B cell (primary cell): ENCODE results near the gene RALB. TPM values are rescaled to one million over a fixed set of nuclear protein-coding genes. Genes with fewer than 3 reads are reported as not detected.
"Not testable (repeated sequence)": the region's sequence is repeated elsewhere in the genome, so short reads cannot be mapped to it uniquely, and the experiment has no call there.

ENCODE experiments used
- ATAC-seq: fragments of 200-7000 bp; cut with Tn5 transposase; one replicate; pipeline ENCODE4 v1.10.0; 2021; ENCODE audit warnings: low read depth, mild to moderate bottlenecking, moderate number of reproducible peaks, moderate library complexity
- CTCF ChIA-PET: fragments of 350-600 bp; sonication (Branson Sonifier 250); formaldehyde crosslinking; loops from one replicate; lab custom pipeline; 2021; ENCODE audit warnings: antibody characterized with exemption, inconsistent platforms; lab: Charles Lee
- POLR2A ChIA-PET: fragments of 350-600 bp; sonication (Branson Sonifier 250); formaldehyde crosslinking; loops from one replicate; lab custom pipeline; 2021; ENCODE audit warnings: antibody characterized with exemption; lab: Charles Lee
- DNase-seq: peaks from one replicate; pipeline ENCODE4 v3.0.0; 2013
- H2AFZ ChIP-seq: 2 replicates; pipeline ENCODE4 v1.6.1; 2012; ENCODE audit warnings: mild to moderate bottlenecking, low read depth, low read length; ENCODE audit not compliant: insufficient read depth, poor library complexity, severe bottlenecking
- H3K27ac ChIP-seq, 2 donors: 1 replicate in 1 of 2; 2 replicates in 1 of 2; pipeline ENCODE4 v1.5.1; 2012 to 2013; ENCODE audit warnings: low read length in 2 of 2, mild to moderate bottlenecking in 2 of 2, moderate library complexity in 1 of 2
- H3K27me3 ChIP-seq, 4 experiments: fragments of 200-600 bp in 1 of 4; sonication (generic) in 1 of 4; replicated peaks in 1 of 4; 1 replicate in 2 of 4; 2 replicates in 2 of 4; pipeline versions ENCODE4 v1.6.1 to v1.7.0; 2013 to 2016; ENCODE audit warnings: low read length in 3 of 4, mild to moderate bottlenecking in 2 of 4, mixed read lengths in 1 of 4, moderate library complexity in 1 of 4; ENCODE audit not compliant: insufficient read depth in 4 of 4, control insufficient read depth in 3 of 4; ENCODE audit errors: control extremely low read depth in 1 of 4
- H3K36me3 ChIP-seq, 2 experiments: replicated peaks in 1 of 2; 1 replicate in 1 of 2; 2 replicates in 1 of 2; pipeline versions ENCODE4 v1.6.1 to v1.7.1; 2013; ENCODE audit warnings: low read length in 1 of 2; ENCODE audit not compliant: insufficient read depth in 2 of 2, control insufficient read depth in 1 of 2; ENCODE audit errors: control extremely low read depth in 1 of 2, extremely low read depth in 1 of 2
- H3K4me1 ChIP-seq, 2 donors: fragments of 200-600 bp in 1 of 2; sonication (generic) in 1 of 2; 1 replicate in 1 of 2; 2 replicates in 1 of 2; pipeline versions ENCODE4 v1.5.1 to v1.6.1; 2013 to 2017; ENCODE audit warnings: low read length in 2 of 2; ENCODE audit not compliant: control insufficient read depth in 2 of 2, insufficient read depth in 2 of 2
- H3K4me2 ChIP-seq: replicated peaks from 2 replicates; pipeline ENCODE3; 2012; ENCODE audit warnings: mild to moderate bottlenecking, low read depth, low read length; ENCODE audit not compliant: poor library complexity, severe bottlenecking
- H3K4me3 ChIP-seq, 5 experiments: fragments of 200-600 bp in 1 of 5; sonication (generic) in 1 of 5; 1 replicate in 3 of 5; 2 replicates in 2 of 5; pipeline versions ENCODE4 v1.5.1 to v1.7.0; 2011 to 2016; ENCODE audit warnings: low read length in 4 of 5, mild to moderate bottlenecking in 4 of 5, low read depth in 2 of 5, control low read depth in 1 of 5, moderate library complexity in 1 of 5; ENCODE audit not compliant: insufficient read depth in 1 of 5; ENCODE audit errors: control extremely low read depth in 1 of 5, extremely low read depth in 1 of 5
- H3K79me2 ChIP-seq: fragments of 200-600 bp; sonication (generic); one replicate; pipeline ENCODE4 v1.6.0; 2016; ENCODE audit warnings: low read length; ENCODE audit not compliant: control insufficient read depth, insufficient read depth
- H3K9ac ChIP-seq: fragments of 200-600 bp; sonication (generic); 2 replicates; pipeline ENCODE4 v1.6.1; 2017; ENCODE audit warnings: mild to moderate bottlenecking, low read length, moderate library complexity
- H3K9me3 ChIP-seq, 3 donors: one replicate each; pipeline versions ENCODE4 v1.6.1 to v1.7.1; 2013; ENCODE audit warnings: low read length in 2 of 3; ENCODE audit not compliant: control insufficient read depth in 2 of 3, insufficient read depth in 1 of 3; ENCODE audit errors: control extremely low read depth in 1 of 3
- H4K20me1 ChIP-seq: 2 replicates; pipeline ENCODE4 v1.6.0; 2012; ENCODE audit warnings: mild to moderate bottlenecking, low read length; ENCODE audit not compliant: insufficient read depth, control insufficient read depth, poor library complexity, severe bottlenecking
- H3K27ac Mint-ChIP-seq: one replicate; pipeline ENCODE4 v1.8.0; 2021; ENCODE audit warnings: mixed read lengths
- H3K27me3 Mint-ChIP-seq: one replicate; pipeline ENCODE4 v1.8.0; 2021; ENCODE audit warnings: mixed read lengths
- H3K4me1 Mint-ChIP-seq: one replicate; pipeline ENCODE4 v1.8.0; 2021; ENCODE audit warnings: mixed read lengths
- H3K4me3 Mint-ChIP-seq: one replicate; pipeline ENCODE4 v1.8.0; 2021; ENCODE audit warnings: mixed read lengths
- H3K9me3 Mint-ChIP-seq: one replicate; pipeline ENCODE4 v1.8.0; 2022; ENCODE audit warnings: mixed read lengths; ENCODE audit not compliant: insufficient read depth
- CTCF ChIP-seq: fragments of 200-600 bp; IDR thresholded peaks from one replicate; pipeline ENCODE4 v1.8.0; 2022; ENCODE audit warnings: antibody characterized with exemption, mild to moderate bottlenecking
- EZH2 ChIP-seq: IDR thresholded peaks from 2 replicates; pipeline ENCODE4 v1.6.1; 2012; ENCODE audit warnings: borderline replicate concordance, low read depth, mild to moderate bottlenecking, moderate library complexity, low read length; ENCODE audit not compliant: insufficient read depth, poor library complexity, severe bottlenecking
- WGBS: methylation state at CpG from one replicate; pipeline ENCODE4 v1.1.5; 2013; ENCODE audit warnings: missing lambda C conversion rate; ENCODE audit not compliant: insufficient coverage; 5-methylcytosine and 5-hydroxymethylcytosine counted together
- intact Hi-C: fragments of 100-400 bp; cut with micrococcal nuclease; formaldehyde crosslinking; loops from one replicate; pipeline ENCODE4 v1.10.0; 2022
- polyA plus RNA-seq: library from polyadenylated mRNA; depleted of rRNA; stranded (reverse); fragments of >200 nt; gene quantifications from 2 replicates; pipeline ENCODE4 v1.2.3, GENCODE V29; 2012
- total RNA-seq, 2 donors: library from RNA; stranded (reverse); fragments of 120-200 nt in 1 of 2; gene quantifications; 1 replicate in 1 of 2; 2 replicates in 1 of 2; pipeline versions ENCODE4 v1.2.3 to v1.2.4, GENCODE V29; 2013 to 2022

RALB gene
- total and polyA plus RNA-seq, 2 donors (not counting 1 experiment from before 2014, with no cell fraction given): 19.3 to 35.9 TPM

- H3K27me3 Mint-ChIP-seq: peaks cover 22% of the 10 kb centered on the region
- 94% methylated on average over 7 of the region's 8 CpGs for WGBS
- H3K36me3 ChIP-seq, DNase-seq, H3K27ac ChIP-seq, H3K27ac Mint-ChIP-seq, POLR2A ChIA-PET, ATAC-seq, H3K9me3 ChIP-seq, H4K20me1 ChIP-seq, H3K4me3 Mint-ChIP-seq, H3K9ac ChIP-seq, H3K9me3 Mint-ChIP-seq, intact Hi-C loops, H3K4me3 ChIP-seq, H2AFZ ChIP-seq, H3K4me2 ChIP-seq, H3K79me2 ChIP-seq: not testable (repeated sequence)
- H3K4me1 Mint-ChIP-seq: peaks cover 24% of the 10 kb centered on the region
- CTCF ChIA-PET: interaction anchor here (0.8 to 4.7 kb wide), 8 partner anchors 14 to 201 kb away, joined by 3 to 82 read pairs (median 8); no protein-coding TSS in a partner anchor
- peaks cover 0 to 16% (median 1%) of the 10 kb centered on the region in 4 experiments for H3K27me3 ChIP-seq
- peaks cover 14 to 19% of the 10 kb centered on the region in 2 donors for H3K4me1 ChIP-seq
These were observed 58.2 kb downstream of the RALB start for GRCh38 chr2:120310841-120311240.

- ChIA-PET POLR2A (interaction anchor here (1.2 kb wide), 1 partner anchor 135 kb away, joined by 3 read pairs; no protein-coding TSS in a partner anchor), CTCF (interaction anchor here (0.7 to 4.7 kb wide), 25 partner anchors 9 to 1090 kb away, joined by 3 to 82 read pairs (median 6); partner anchors contain the start of genes PTPN4, TMEM177 and TMEM185B)
- no peaks in the 10 kb centered on the region for H3K9me3 Mint-ChIP-seq
- no peak overlapping the region for H3K27ac Mint-ChIP-seq
- TF ChIP-seq EZH2 (no peak), CTCF (no peak)
- DNase-seq (no peak), ATAC-seq (no peak)
- intact Hi-C loops: loop anchor here (2.0 kb wide), 3 partner anchors 59 to 671 kb away; partner anchors contain the start of gene RALB
- peaks cover 10 to 14% of the 10 kb centered on the region in 2 donors for H3K4me1 ChIP-seq
- 100% methylated on average over 2 of the region's 6 CpGs for WGBS
- H3K4me1 Mint-ChIP-seq: peaks cover 19% of the 10 kb centered on the region
- no peak overlapping the region for H3K4me3 Mint-ChIP-seq
- no peaks in the 10 kb centered on the region for H4K20me1 ChIP-seq
- no peaks in the 10 kb centered on the region for H3K36me3 ChIP-seq
- H3K79me2 ChIP-seq: no peaks in the 10 kb centered on the region
- peaks cover 22% of the 10 kb centered on the region for H3K27me3 Mint-ChIP-seq
- no peak overlapping the region for H3K4me3 ChIP-seq
- H3K27me3 ChIP-seq: peaks cover 0 to 16% (median 1%) of the 10 kb centered on the region in 4 experiments
- no peak overlapping the region for H2AFZ ChIP-seq
- peaks cover 0 to 5% (median 0%) of the 10 kb centered on the region in 3 donors for H3K9me3 ChIP-seq
- no peak overlapping the region for H3K27ac ChIP-seq
- H3K9ac ChIP-seq: no peak overlapping the region
- H3K4me2 ChIP-seq: no peak overlapping the region
These were observed 59.4 kb downstream of the RALB start for GRCh38 chr2:120312076-120312475.
